ENCODE measurements around the gene TRPT1.

Gene TRPT1

DNA sequence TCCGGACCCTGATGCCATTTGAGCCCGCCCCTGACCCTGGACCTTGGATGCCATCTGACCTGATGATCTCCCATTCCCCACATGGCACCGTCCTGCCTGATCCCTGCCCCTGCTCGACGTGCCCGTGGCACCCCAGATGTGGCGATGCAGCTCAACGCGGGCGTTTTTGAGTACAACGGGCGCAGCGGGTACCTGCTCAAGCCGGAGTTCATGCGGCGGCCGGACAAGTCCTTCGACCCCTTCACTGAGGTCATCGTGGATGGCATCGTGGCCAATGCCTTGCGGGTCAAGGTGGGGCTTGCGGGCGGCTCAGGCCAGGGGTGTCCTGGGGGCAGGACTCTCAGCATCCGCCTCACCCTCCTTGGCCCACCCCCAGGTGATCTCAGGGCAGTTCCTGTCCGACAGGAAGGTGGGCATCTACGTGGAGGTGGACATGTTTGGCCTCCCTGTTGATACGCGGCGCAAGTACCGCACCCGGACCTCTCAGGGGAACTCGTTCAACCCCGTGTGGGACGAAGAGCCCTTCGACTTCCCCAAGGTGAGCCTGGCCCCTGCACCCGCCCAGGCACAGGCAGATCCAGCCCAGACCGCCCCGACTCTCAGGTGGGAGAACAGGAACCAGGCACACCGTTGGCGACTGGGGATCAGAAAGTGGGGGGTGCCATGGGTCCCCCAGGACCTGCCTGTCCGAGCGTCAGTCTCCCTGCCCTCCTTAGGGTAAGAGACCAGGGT is 36.5 kb upstream of the TRPT1 start:
- no peak overlapping the region for H3K27ac ChIP-seq (replicated peaks)
- DNase-seq (ENCODE audit: low read depth in 1 of 2, low spot score in 1 of 2): no peak
- TF ChIP-seq, protein P1, sequence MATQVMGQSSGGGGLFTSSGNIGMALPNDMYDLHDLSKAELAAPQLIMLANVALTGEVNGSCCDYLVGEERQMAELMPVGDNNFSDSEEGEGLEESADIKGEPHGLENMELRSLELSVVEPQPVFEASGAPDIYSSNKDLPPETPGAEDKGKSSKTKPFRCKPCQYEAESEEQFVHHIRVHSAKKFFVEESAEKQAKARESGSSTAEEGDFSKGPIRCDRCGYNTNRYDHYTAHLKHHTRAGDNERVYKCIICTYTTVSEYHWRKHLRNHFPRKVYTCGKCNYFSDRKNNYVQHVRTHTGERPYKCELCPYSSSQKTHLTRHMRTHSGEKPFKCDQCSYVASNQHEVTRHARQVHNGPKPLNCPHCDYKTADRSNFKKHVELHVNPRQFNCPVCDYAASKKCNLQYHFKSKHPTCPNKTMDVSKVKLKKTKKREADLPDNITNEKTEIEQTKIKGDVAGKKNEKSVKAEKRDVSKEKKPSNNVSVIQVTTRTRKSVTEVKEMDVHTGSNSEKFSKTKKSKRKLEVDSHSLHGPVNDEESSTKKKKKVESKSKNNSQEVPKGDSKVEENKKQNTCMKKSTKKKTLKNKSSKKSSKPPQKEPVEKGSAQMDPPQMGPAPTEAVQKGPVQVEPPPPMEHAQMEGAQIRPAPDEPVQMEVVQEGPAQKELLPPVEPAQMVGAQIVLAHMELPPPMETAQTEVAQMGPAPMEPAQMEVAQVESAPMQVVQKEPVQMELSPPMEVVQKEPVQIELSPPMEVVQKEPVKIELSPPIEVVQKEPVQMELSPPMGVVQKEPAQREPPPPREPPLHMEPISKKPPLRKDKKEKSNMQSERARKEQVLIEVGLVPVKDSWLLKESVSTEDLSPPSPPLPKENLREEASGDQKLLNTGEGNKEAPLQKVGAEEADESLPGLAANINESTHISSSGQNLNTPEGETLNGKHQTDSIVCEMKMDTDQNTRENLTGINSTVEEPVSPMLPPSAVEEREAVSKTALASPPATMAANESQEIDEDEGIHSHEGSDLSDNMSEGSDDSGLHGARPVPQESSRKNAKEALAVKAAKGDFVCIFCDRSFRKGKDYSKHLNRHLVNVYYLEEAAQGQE (IDR thresholded peaks at IDR 0.05; ENCODE audit: insufficient replicate concordance, low read depth): no peak
- TF ChIP-seq POLR2AphosphoS5 (IDR thresholded peaks at IDR 0.05; ENCODE audit: low read depth): no peak
- TF ChIP-seq, protein P2, sequence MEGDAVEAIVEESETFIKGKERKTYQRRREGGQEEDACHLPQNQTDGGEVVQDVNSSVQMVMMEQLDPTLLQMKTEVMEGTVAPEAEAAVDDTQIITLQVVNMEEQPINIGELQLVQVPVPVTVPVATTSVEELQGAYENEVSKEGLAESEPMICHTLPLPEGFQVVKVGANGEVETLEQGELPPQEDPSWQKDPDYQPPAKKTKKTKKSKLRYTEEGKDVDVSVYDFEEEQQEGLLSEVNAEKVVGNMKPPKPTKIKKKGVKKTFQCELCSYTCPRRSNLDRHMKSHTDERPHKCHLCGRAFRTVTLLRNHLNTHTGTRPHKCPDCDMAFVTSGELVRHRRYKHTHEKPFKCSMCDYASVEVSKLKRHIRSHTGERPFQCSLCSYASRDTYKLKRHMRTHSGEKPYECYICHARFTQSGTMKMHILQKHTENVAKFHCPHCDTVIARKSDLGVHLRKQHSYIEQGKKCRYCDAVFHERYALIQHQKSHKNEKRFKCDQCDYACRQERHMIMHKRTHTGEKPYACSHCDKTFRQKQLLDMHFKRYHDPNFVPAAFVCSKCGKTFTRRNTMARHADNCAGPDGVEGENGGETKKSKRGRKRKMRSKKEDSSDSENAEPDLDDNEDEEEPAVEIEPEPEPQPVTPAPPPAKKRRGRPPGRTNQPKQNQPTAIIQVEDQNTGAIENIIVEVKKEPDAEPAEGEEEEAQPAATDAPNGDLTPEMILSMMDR (IDR thresholded peaks at IDR 0.05; ENCODE audit: insufficient read depth, low read length): no peak
- no peak for TF ChIP-seq SPI1 (IDR thresholded peaks at IDR 0.05; ENCODE audit: borderline replicate concordance, low read depth)
- no peak for TF ChIP-seq GABPA (IDR thresholded peaks at IDR 0.05; ENCODE audit: low read depth)
- H3K4me3 ChIP-seq (replicated peaks; ENCODE audit: insufficient read depth, low read length): no peak overlapping the region
- no peaks in the 10 kb centered on the region for H3K27me3 ChIP-seq (ENCODE audit: insufficient read depth, poor library complexity, severe bottlenecking)

DNA sequence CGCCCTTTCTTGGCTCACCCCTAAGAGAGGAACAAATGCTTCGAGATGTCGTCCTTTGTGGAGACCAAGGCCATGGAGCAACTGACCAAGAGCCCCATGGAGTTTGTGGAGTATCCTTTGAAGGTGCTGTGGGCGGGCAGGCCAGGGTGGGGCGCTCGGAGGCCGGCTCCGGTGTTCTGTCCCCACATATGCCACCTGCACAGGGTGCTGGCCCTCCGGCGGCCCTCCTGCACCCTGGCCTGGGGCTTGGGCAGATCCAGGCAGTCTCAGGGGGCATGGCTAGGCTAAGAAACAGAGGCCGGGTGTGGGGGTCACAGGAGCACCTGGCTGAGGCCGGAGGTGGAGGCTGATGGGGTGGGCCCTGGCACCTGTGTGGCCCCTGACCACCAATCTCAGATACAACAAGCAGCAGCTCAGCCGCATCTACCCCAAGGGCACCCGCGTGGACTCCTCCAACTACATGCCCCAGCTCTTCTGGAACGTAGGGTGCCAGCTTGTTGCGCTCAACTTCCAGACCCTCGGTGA is 35.6 kb upstream of the TRPT1 start:
- DNase-seq (ENCODE audit: low read depth in 1 of 2, low spot score in 1 of 2): no peak

GRCh38 chr11:64260147-64260708 is 34.2 kb upstream of the TRPT1 start:
- Histone ChIP-seq H3K27me3 (ENCODE audit: insufficient read depth, poor library complexity, severe bottlenecking) (no peaks in the 10 kb centered on the region), H3K4me3 (replicated peaks; ENCODE audit: insufficient read depth, low read length) (no peak overlapping the region), H3K27ac (replicated peaks) (no peak overlapping the region)
- DNase-seq (ENCODE audit: low read depth in 1 of 2, low spot score in 1 of 2): no peak
- TF ChIP-seq POLR2AphosphoS5 (IDR thresholded peaks at IDR 0.05; ENCODE audit: low read depth) (no peak), SPI1 (IDR thresholded peaks at IDR 0.05; ENCODE audit: borderline replicate concordance, low read depth) (no peak), GABPA (IDR thresholded peaks at IDR 0.05; ENCODE audit: low read depth) (no peak)
- TF ChIP-seq, protein P2 (IDR thresholded peaks at IDR 0.05; ENCODE audit: insufficient read depth, low read length): no peak
- TF ChIP-seq, protein P1 (IDR thresholded peaks at IDR 0.05; ENCODE audit: insufficient replicate concordance, low read depth): no peak

More for the DNA sequence above, 35.6 kb upstream of the TRPT1 start:
- H3K27me3 ChIP-seq (ENCODE audit: insufficient read depth, poor library complexity, severe bottlenecking): no peaks in the 10 kb centered on the region
- no peak overlapping the region for H3K27ac ChIP-seq (replicated peaks)
- no peak overlapping the region for H3K4me3 ChIP-seq (replicated peaks; ENCODE audit: insufficient read depth, low read length)
- TF ChIP-seq SPI1 (IDR thresholded peaks at IDR 0.05; ENCODE audit: borderline replicate concordance, low read depth): no peak
- TF ChIP-seq, protein P1 (IDR thresholded peaks at IDR 0.05; ENCODE audit: insufficient replicate concordance, low read depth): no peak
- TF ChIP-seq POLR2AphosphoS5 (IDR thresholded peaks at IDR 0.05; ENCODE audit: low read depth): no peak
- TF ChIP-seq, protein P2 (IDR thresholded peaks at IDR 0.05; ENCODE audit: insufficient read depth, low read length): no peak
- no peak for TF ChIP-seq GABPA (IDR thresholded peaks at IDR 0.05; ENCODE audit: low read depth)

Data from HL-60 (cell line).